ENCODE results near the gene CCDC182. TPM values are rescaled to one million over a fixed set of nuclear protein-coding genes. Genes with fewer than 3 reads are reported as not detected.

CCDC182 gene
- total and polyA plus RNA-seq, 10 donors: not detected

DNA sequence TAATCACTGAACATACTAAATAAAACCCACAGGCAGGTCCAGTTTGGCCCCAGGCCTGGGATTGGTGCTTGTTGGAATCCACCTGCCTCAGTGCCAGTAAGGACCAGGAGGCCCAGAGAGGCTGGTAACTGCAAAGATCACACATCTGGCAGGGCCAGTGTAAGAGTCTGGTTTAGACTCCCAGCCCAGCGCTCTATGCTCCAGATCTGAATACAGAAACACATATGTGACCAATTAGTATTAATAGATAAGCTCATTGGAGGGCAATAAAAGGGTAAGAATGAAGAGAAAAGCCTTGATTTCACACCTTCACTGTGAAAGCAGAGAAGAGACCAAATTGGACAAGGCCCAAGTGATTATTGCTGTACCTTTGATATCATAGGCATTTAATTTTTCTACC lies 13.6 kb upstream of the CCDC182 start:
- no peaks in the 10 kb centered on the region for H3K9me3 ChIP-seq
- H3K4me1 ChIP-seq: no peaks in the 10 kb centered on the region
- DNase-seq: no peak
- no peaks in the 10 kb centered on the region for H3K36me3 ChIP-seq
- intact Hi-C loops (cut with DNase I; ENCODE audit: low total_unique reads): no loop called here
- H3K27me3 ChIP-seq (replicated peaks in 1 of 7): peaks cover 0 to 10% (median 0%) of the 10 kb centered on the region in 7 donors
- no peak overlapping the region for H3K4me3 ChIP-seq
- 90 to 100% (median 94%) methylated on average over 1 of the region's 1 CpG for WGBS, 5 donors
- no peak overlapping the region for H3K27ac ChIP-seq
- TF ChIP-seq POLR2A (IDR thresholded peaks at IDR 0.05) (no peak), POLR2AphosphoS5 (IDR thresholded peaks at IDR 0.05) (no peak)
- TF ChIP-seq, protein P1, sequence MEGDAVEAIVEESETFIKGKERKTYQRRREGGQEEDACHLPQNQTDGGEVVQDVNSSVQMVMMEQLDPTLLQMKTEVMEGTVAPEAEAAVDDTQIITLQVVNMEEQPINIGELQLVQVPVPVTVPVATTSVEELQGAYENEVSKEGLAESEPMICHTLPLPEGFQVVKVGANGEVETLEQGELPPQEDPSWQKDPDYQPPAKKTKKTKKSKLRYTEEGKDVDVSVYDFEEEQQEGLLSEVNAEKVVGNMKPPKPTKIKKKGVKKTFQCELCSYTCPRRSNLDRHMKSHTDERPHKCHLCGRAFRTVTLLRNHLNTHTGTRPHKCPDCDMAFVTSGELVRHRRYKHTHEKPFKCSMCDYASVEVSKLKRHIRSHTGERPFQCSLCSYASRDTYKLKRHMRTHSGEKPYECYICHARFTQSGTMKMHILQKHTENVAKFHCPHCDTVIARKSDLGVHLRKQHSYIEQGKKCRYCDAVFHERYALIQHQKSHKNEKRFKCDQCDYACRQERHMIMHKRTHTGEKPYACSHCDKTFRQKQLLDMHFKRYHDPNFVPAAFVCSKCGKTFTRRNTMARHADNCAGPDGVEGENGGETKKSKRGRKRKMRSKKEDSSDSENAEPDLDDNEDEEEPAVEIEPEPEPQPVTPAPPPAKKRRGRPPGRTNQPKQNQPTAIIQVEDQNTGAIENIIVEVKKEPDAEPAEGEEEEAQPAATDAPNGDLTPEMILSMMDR (IDR thresholded peaks at IDR 0.05 in 8 of 11, conservative IDR thresholded peaks at IDR 0.05 in 3 of 11): no peak

DNA sequence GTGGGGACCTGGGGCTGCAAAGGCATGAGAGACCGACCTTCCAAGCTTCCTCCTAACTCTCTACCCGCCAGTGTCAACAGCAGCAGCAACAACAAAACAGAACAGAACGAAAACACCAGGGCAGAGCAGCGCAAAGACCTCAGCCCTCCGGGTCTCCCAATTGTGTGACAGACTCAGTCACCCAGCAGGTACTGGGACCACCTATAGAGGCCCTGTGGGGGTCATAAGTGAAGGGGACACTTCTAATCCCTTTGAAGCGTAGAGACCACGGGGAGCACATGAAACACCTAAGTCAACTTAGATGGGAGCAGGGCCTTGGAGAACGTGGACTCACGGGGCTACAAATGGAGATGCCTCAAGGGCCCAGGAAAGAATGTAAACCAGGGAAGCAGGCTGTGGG lies 12.6 kb upstream of the CCDC182 start:
- no peaks in the 10 kb centered on the region for H3K9me3 ChIP-seq
- peaks cover 0 to 10% (median 0%) of the 10 kb centered on the region in 7 donors for H3K27me3 ChIP-seq (replicated peaks in 1 of 7)
- no peak for DNase-seq
- no peak overlapping the region for H3K4me3 ChIP-seq
- intact Hi-C loops (cut with DNase I; ENCODE audit: low total_unique reads): no loop called here
- no peaks in the 10 kb centered on the region for H3K4me1 ChIP-seq
- 84 to 91% (median 87%) methylated on average over 9 of the region's 9 CpGs for WGBS, 5 donors
- no peak overlapping the region for H3K27ac ChIP-seq
- no peaks in the 10 kb centered on the region for H3K36me3 ChIP-seq
- TF ChIP-seq POLR2A (IDR thresholded peaks at IDR 0.05) (no peak), POLR2AphosphoS5 (IDR thresholded peaks at IDR 0.05) (no peak)

DNA sequence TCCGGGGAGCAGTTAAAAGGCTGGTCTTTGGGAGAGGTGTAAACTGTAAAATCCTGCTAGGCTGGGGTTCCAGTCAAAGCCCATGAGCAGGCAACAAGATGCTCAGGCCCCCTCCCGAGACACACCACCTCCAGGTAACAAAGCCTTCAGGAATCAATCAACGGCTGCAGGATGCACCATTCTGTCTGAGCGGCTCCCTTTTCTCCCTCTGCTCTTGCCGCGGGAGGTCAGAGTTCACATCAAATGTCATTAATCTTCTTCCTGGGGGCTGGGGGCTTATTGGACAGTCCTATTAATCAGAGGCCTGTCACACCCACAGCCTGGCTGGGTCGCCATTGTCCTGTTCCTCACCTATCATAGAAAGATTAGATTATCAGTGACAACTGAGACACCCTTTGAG lies 11.9 kb upstream of the CCDC182 start:
- WGBS, 5 donors: 70 to 81% (median 76%) methylated on average over 7 of the region's 7 CpGs
- Histone ChIP-seq H3K36me3 (no peaks in the 10 kb centered on the region), H3K4me3 (no peak overlapping the region), H3K27ac (no peak overlapping the region), H3K9me3 (no peaks in the 10 kb centered on the region), H3K27me3 (replicated peaks in 1 of 7) (peaks cover 0 to 5% (median 0%) of the 10 kb centered on the region in 7 donors), H3K4me1 (peaks cover 0 to 3% (median 0%) of the 10 kb centered on the region in 6 donors)
- intact Hi-C loops (cut with DNase I; ENCODE audit: low total_unique reads): no loop called here
- TF ChIP-seq POLR2A (IDR thresholded peaks at IDR 0.05): no peak
- no peak for TF ChIP-seq POLR2AphosphoS5 (IDR thresholded peaks at IDR 0.05)
- TF ChIP-seq, protein P1 (IDR thresholded peaks at IDR 0.05 in 8 of 11, conservative IDR thresholded peaks at IDR 0.05 in 3 of 11): no peak
- no peak for DNase-seq

- WGBS, 5 donors: 86 to 90% (median 90%) methylated on average over 6 of the region's 6 CpGs
- Histone ChIP-seq H3K27ac (no peak overlapping the region), H3K36me3 (no peaks in the 10 kb centered on the region), H3K9me3 (no peaks in the 10 kb centered on the region), H3K27me3 (replicated peaks in 1 of 7) (no peaks in the 10 kb centered on the region), H3K4me1 (peaks cover 0 to 17% (median 3%) of the 10 kb centered on the region in 6 donors), H3K4me3 (no peak overlapping the region)
- intact Hi-C loops (cut with DNase I; ENCODE audit: low total_unique reads): no loop called here
- TF ChIP-seq POLR2A (IDR thresholded peaks at IDR 0.05) (no peak), POLR2AphosphoS5 (IDR thresholded peaks at IDR 0.05) (no peak)
- TF ChIP-seq, protein P1 (IDR thresholded peaks at IDR 0.05 in 8 of 11, conservative IDR thresholded peaks at IDR 0.05 in 3 of 11): no peak
- no peak for DNase-seq
Observed at GRCh38 chr17:57755480-57756070, 10.5 kb upstream of the CCDC182 start.

All from spleen (tissue), 11 donors.